Transverse colon (tissue), 3 donors: ENCODE data around the gene SERPINA9.

Experiments used
- EP300 ChIP-seq: sonication (generic); formaldehyde crosslinking; IDR thresholded peaks from one replicate; pipeline ENCODE4 v1.6.1; 2017; ENCODE audit warnings: antibody characterized with exemption, low read depth
- POLR2A ChIP-seq: fragments of 450-650 bp; IDR thresholded peaks from one replicate; pipeline ENCODE4 v1.6.1; 2016; ENCODE audit warnings: antibody characterized with exemption, mild to moderate bottlenecking, moderate library complexity
- TF ChIP-seq, protein P1 (sequence below), 5 experiments: fragments of 200-600 bp in 3 of 5; fragments of 450-650 bp in 2 of 5; sonication (generic) in 3 of 5; IDR thresholded peaks; 1 replicate in 2 of 5; 2 replicates in 3 of 5; pipeline ENCODE4 v1.5.1; 2016 to 2017; ENCODE audit warnings: antibody characterized with exemption in 5 of 5, inconsistent platforms in 3 of 5, mild to moderate bottlenecking in 2 of 5, moderate library complexity in 1 of 5

- TF ChIP-seq, protein P1, sequence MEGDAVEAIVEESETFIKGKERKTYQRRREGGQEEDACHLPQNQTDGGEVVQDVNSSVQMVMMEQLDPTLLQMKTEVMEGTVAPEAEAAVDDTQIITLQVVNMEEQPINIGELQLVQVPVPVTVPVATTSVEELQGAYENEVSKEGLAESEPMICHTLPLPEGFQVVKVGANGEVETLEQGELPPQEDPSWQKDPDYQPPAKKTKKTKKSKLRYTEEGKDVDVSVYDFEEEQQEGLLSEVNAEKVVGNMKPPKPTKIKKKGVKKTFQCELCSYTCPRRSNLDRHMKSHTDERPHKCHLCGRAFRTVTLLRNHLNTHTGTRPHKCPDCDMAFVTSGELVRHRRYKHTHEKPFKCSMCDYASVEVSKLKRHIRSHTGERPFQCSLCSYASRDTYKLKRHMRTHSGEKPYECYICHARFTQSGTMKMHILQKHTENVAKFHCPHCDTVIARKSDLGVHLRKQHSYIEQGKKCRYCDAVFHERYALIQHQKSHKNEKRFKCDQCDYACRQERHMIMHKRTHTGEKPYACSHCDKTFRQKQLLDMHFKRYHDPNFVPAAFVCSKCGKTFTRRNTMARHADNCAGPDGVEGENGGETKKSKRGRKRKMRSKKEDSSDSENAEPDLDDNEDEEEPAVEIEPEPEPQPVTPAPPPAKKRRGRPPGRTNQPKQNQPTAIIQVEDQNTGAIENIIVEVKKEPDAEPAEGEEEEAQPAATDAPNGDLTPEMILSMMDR (IDR thresholded peaks at IDR 0.05) = no peak
- TF ChIP-seq POLR2A (no peak), EP300 (no peak)
Observed at GRCh38 chr14:94523265-94523664, 47.3 kb upstream of the SERPINA9 start.
